Neural cell (in vitro differentiated cells): ENCODE results near the gene DIP2C. TPM values are rescaled to one million over a fixed set of nuclear protein-coding genes. Genes with fewer than 3 reads are reported as not detected.

Source experiments
- H2AFZ ChIP-seq: fragments of 200-600, 300-800 bp; sonication (generic), shearing (Covaris generic); 2 replicates; pipeline ENCODE4 v1.6.0; 2014; ENCODE audit warnings: low read depth, mild to moderate bottlenecking, antibody characterized with exemption, low read length, moderate library complexity
- H3F3A ChIP-seq: fragments of 200-600 bp; shearing (Covaris generic); 2 replicates; pipeline ENCODE4 v1.6.1; 2016; ENCODE audit warnings: mild to moderate bottlenecking, moderate library complexity, mixed read lengths, antibody characterized with exemption, low read length; ENCODE audit not compliant: insufficient read depth, poor library complexity, severe bottlenecking
- H3K27ac ChIP-seq: fragments of 200-600, 300-800 bp; sonication (generic), shearing (Covaris generic); 2 replicates; pipeline ENCODE4 v1.5.1; 2014; ENCODE audit warnings: mild to moderate bottlenecking, low read length, moderate library complexity
- H3K27me3 ChIP-seq: fragments of 300-800, 200-600 bp; sonication (generic), shearing (Covaris generic); 2 replicates; pipeline ENCODE4 v1.6.0; 2014; ENCODE audit warnings: mild to moderate bottlenecking, low read depth, low read length, moderate library complexity; ENCODE audit not compliant: insufficient read depth
- H3K36me3 ChIP-seq: fragments of 300-800, 200-600 bp; sonication (generic), shearing (Covaris generic); 2 replicates; pipeline ENCODE4 v1.5.1; 2014; ENCODE audit warnings: mild to moderate bottlenecking, antibody characterized with exemption, low read length, moderate library complexity; ENCODE audit not compliant: insufficient read depth
- H3K4me2 ChIP-seq: fragments of 300-800, 200-600 bp; sonication (generic), shearing (Covaris generic); 2 replicates; pipeline ENCODE4 v1.6.0; 2014; ENCODE audit warnings: mild to moderate bottlenecking, low read length
- H3K4me3 ChIP-seq: fragments of 300-800, 200-600 bp; sonication (generic), shearing (Covaris generic); 2 replicates; pipeline ENCODE4 v1.5.1; 2014; ENCODE audit warnings: mild to moderate bottlenecking, low read length, moderate library complexity
- H3K79me2 ChIP-seq: fragments of 200-600 bp; shearing (Covaris generic); replicated peaks from 2 replicates; pipeline ENCODE4 v1.6.0; 2014; ENCODE audit warnings: mild to moderate bottlenecking, low read length, moderate library complexity; ENCODE audit not compliant: insufficient read depth
- H3K9ac ChIP-seq: fragments of 300-800, 200-600 bp; sonication (generic), shearing (Covaris generic); 2 replicates; pipeline ENCODE4 v1.6.1; 2016; ENCODE audit warnings: mild to moderate bottlenecking, low read length, mixed read lengths
- H3K9me2 ChIP-seq: fragments of 200-600 bp; shearing (Covaris generic); 2 replicates; pipeline ENCODE4 v1.6.1; 2016; ENCODE audit warnings: mild to moderate bottlenecking, low read length, mixed read lengths; ENCODE audit not compliant: insufficient read depth
- H3K9me3 ChIP-seq: fragments of 200-600, 300-800 bp; sonication (generic), shearing (Covaris generic); 2 replicates; pipeline ENCODE4 v1.6.1; 2016; ENCODE audit warnings: mild to moderate bottlenecking, mixed run types, low read length, moderate library complexity, mixed read lengths
- H4K20me1 ChIP-seq: fragments of 200-600 bp; shearing (Covaris generic); 2 replicates; pipeline ENCODE4 v1.6.1; 2016; ENCODE audit warnings: mild to moderate bottlenecking, mixed run types; ENCODE audit not compliant: insufficient read depth
- EP300 ChIP-seq: fragments of 450-650 bp; conservative IDR thresholded peaks from 2 replicates; pipeline ENCODE4 v1.6.1; 2014; ENCODE audit warnings: antibody characterized with exemption, mild to moderate bottlenecking, moderate library complexity; ENCODE audit not compliant: poor library complexity, severe bottlenecking
- EZH2 ChIP-seq: fragments of 200-600, 300-800 bp; shearing (Covaris generic), sonication (generic); IDR thresholded peaks from 2 replicates; pipeline ENCODE4 v1.6.1; 2014; ENCODE audit warnings: antibody characterized with exemption, low read length, borderline replicate concordance, mild to moderate bottlenecking; ENCODE audit not compliant: insufficient read depth, poor library complexity, severe bottlenecking
- MXI1 ChIP-seq: fragments of 450-650 bp; conservative IDR thresholded peaks from 2 replicates; pipeline ENCODE4 v1.6.1; 2014; ENCODE audit warnings: antibody characterized with exemption, mild to moderate bottlenecking; ENCODE audit not compliant: poor library complexity, severe bottlenecking
- POLR2AphosphoS5 ChIP-seq: IDR thresholded peaks from 2 replicates; pipeline ENCODE4 v1.6.1; 2012
- RAD21 ChIP-seq: fragments of 450-650 bp; conservative IDR thresholded peaks from 2 replicates; pipeline ENCODE4 v1.6.1; 2014; ENCODE audit warnings: antibody characterized with exemption, mild to moderate bottlenecking, moderate library complexity
- SMC3 ChIP-seq: fragments of 450-650 bp; conservative IDR thresholded peaks from 2 replicates; pipeline ENCODE4 v1.6.1; 2014; ENCODE audit warnings: antibody characterized with exemption, mild to moderate bottlenecking, moderate library complexity; ENCODE audit not compliant: poor library complexity
- TAF1 ChIP-seq: IDR thresholded peaks from 2 replicates; pipeline ENCODE4 v1.6.1; 2012; ENCODE audit warnings: low read depth
- polyA plus RNA-seq: library from polyadenylated mRNA; depleted of rRNA; stranded (reverse); fragments of >200 nt; gene quantifications from 2 replicates; pipeline ENCODE4 v1.2.3, GENCODE V29; 2014
- TF ChIP-seq, protein P1 (sequence below): fragments of 450-650 bp; IDR thresholded peaks from 2 replicates; pipeline ENCODE4 v1.5.1; 2014; ENCODE audit warnings: antibody characterized with exemption, mild to moderate bottlenecking, moderate library complexity; ENCODE audit not compliant: poor library complexity, severe bottlenecking
- TF ChIP-seq, protein P2 (sequence below): IDR thresholded peaks from 2 replicates; pipeline ENCODE4 v1.6.1; 2012; ENCODE audit warnings: borderline replicate concordance

DIP2C gene
- polyA plus RNA-seq, 1 donor from 2014 or later: 24.1 TPM

DNA sequence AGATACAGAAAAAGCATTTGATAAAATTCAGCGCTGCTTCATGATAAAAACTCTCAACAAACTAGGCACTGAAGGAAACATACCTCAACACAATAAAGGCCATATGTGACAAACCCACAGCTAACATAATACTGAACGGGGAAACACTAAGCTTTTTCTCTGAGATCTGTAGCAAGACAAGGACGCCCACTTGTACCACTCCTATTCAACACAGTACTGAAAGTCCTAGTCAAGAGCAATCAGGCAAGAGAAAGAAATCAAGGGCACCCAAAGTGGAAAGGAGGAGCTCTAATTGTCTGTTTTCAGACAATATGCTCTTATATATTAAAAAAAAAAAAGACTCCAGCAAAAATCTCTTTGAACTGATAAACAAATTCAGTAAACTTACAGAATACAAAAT, 13.3 kb downstream of the DIP2C start:
- no peak overlapping the region for H3K4me2 ChIP-seq
- H2AFZ ChIP-seq: no peak overlapping the region
- no peaks in the 10 kb centered on the region for H3K36me3 ChIP-seq
- TF ChIP-seq EZH2 (no peak), TAF1 (no peak)
- H3K9me2 ChIP-seq: no peaks in the 10 kb centered on the region
- no peaks in the 10 kb centered on the region for H3K9me3 ChIP-seq
- no peaks in the 10 kb centered on the region for H3K27me3 ChIP-seq
- H3K4me3 ChIP-seq: no peak overlapping the region
- no peak overlapping the region for H3K27ac ChIP-seq
- peaks cover 81% of the 10 kb centered on the region for H3K79me2 ChIP-seq
- H3F3A ChIP-seq: no peaks in the 10 kb centered on the region
- H3K9ac ChIP-seq: no peak overlapping the region
- H4K20me1 ChIP-seq: peaks cover 27% of the 10 kb centered on the region

DNA sequence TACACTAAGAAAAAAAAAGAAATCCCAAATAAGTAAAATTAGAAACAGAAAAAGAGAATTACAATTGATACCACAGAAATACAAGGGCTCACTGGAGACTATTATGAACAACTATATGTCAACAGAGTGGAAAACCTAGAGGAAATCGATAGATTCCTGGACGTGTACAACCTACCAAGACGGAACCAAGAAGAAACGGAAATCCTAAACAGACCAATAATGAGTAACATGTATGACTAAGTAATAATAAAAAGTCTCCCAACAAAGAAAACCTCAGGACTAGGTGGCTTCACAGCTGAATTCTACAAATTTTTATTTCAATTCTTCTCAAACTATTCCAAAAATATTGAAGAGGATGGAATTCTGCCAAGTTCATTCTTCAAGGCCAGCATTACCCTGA, 13.9 kb downstream of the DIP2C start:
- Histone ChIP-seq H3K9me2 (no peaks in the 10 kb centered on the region), H4K20me1 (peaks cover 21% of the 10 kb centered on the region), H3K4me2 (no peak overlapping the region), H3K27ac (no peak overlapping the region), H3K4me3 (no peak overlapping the region), H3K79me2 (peaks cover 78% of the 10 kb centered on the region), H3K36me3 (no peaks in the 10 kb centered on the region), H3K9me3 (no peaks in the 10 kb centered on the region), H2AFZ (no peak overlapping the region), H3F3A (no peaks in the 10 kb centered on the region), H3K27me3 (no peaks in the 10 kb centered on the region), H3K9ac (no peak overlapping the region)
- TF ChIP-seq EP300 (no peak), SMC3 (no peak), EZH2 (no peak), RAD21 (no peak), TAF1 (no peak), MXI1 (no peak), POLR2AphosphoS5 (no peak)
- TF ChIP-seq, protein P1, sequence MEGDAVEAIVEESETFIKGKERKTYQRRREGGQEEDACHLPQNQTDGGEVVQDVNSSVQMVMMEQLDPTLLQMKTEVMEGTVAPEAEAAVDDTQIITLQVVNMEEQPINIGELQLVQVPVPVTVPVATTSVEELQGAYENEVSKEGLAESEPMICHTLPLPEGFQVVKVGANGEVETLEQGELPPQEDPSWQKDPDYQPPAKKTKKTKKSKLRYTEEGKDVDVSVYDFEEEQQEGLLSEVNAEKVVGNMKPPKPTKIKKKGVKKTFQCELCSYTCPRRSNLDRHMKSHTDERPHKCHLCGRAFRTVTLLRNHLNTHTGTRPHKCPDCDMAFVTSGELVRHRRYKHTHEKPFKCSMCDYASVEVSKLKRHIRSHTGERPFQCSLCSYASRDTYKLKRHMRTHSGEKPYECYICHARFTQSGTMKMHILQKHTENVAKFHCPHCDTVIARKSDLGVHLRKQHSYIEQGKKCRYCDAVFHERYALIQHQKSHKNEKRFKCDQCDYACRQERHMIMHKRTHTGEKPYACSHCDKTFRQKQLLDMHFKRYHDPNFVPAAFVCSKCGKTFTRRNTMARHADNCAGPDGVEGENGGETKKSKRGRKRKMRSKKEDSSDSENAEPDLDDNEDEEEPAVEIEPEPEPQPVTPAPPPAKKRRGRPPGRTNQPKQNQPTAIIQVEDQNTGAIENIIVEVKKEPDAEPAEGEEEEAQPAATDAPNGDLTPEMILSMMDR: no peak
- TF ChIP-seq, protein P2, sequence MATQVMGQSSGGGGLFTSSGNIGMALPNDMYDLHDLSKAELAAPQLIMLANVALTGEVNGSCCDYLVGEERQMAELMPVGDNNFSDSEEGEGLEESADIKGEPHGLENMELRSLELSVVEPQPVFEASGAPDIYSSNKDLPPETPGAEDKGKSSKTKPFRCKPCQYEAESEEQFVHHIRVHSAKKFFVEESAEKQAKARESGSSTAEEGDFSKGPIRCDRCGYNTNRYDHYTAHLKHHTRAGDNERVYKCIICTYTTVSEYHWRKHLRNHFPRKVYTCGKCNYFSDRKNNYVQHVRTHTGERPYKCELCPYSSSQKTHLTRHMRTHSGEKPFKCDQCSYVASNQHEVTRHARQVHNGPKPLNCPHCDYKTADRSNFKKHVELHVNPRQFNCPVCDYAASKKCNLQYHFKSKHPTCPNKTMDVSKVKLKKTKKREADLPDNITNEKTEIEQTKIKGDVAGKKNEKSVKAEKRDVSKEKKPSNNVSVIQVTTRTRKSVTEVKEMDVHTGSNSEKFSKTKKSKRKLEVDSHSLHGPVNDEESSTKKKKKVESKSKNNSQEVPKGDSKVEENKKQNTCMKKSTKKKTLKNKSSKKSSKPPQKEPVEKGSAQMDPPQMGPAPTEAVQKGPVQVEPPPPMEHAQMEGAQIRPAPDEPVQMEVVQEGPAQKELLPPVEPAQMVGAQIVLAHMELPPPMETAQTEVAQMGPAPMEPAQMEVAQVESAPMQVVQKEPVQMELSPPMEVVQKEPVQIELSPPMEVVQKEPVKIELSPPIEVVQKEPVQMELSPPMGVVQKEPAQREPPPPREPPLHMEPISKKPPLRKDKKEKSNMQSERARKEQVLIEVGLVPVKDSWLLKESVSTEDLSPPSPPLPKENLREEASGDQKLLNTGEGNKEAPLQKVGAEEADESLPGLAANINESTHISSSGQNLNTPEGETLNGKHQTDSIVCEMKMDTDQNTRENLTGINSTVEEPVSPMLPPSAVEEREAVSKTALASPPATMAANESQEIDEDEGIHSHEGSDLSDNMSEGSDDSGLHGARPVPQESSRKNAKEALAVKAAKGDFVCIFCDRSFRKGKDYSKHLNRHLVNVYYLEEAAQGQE: no peak

DNA sequence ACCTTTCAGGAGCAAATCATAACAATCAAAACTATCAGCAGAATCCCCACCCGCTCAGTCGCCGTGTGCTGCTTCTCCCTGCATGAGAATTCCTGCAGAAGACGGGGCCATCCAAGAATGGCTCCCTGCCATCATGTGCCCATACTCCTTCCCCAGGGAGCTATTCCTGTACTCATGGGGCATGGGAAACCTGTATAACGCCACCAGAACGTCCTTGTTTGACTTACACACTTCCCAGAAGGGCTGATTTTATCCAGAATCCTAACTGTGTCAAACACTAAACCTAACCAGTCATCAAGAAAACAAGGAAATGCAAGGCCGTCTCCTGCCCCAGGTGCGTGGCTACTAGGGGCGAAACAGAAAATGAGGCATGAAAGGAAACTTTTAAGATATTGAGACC, 16.0 kb downstream of the DIP2C start:
- H3K79me2 ChIP-seq: peaks cover 81% of the 10 kb centered on the region
- H3K4me2 ChIP-seq: no peak overlapping the region
- no peaks in the 10 kb centered on the region for H3K27me3 ChIP-seq
- H3F3A ChIP-seq: no peaks in the 10 kb centered on the region
- no peaks in the 10 kb centered on the region for H3K9me2 ChIP-seq
- H3K9me3 ChIP-seq: no peaks in the 10 kb centered on the region
- H2AFZ ChIP-seq: no peak overlapping the region
- H3K27ac ChIP-seq: no peak overlapping the region
- no peak overlapping the region for H3K9ac ChIP-seq
- no peaks in the 10 kb centered on the region for H3K36me3 ChIP-seq
- no peak overlapping the region for H3K4me3 ChIP-seq
- TF ChIP-seq, protein P1: no peak
- TF ChIP-seq EP300 (no peak), SMC3 (no peak), RAD21 (no peak), POLR2AphosphoS5 (no peak), MXI1 (no peak), EZH2 (no peak), TAF1 (no peak)
- TF ChIP-seq, protein P2: no peak
- H4K20me1 ChIP-seq: peaks cover 18% of the 10 kb centered on the region
